Measurements from ENCODE around the gene AMMECR1L.
A peak's percentile ranks its signal among the peaks of the same experiment; 100 is the strongest.
"Not testable (repeated sequence)": the region's sequence is repeated elsewhere in the genome, so short reads cannot be mapped to it uniquely, and the experiment has no call there.

AMMECR1L gene

GRCh38 chr2:127901339-127902056 is 15.7 kb upstream of the AMMECR1L start:
- Mint-ChIP-seq H3K36me3 (ENCODE audit: insufficient read depth) (peaks cover 1% of the 10 kb centered on the region), H3K27me3 (peaks cover 27% of the 10 kb centered on the region), H3K9me3 (no peaks in the 10 kb centered on the region), H3K4me1 (peaks cover 3% of the 10 kb centered on the region), H3K27ac (ENCODE audit: low read depth) (no peak overlapping the region), H3K4me3 (no peak overlapping the region)
- no peak for DNase-seq (ENCODE audit: low spot score in 2 of 2)
- no peak for ATAC-seq (replicated peaks; ENCODE audit: extremely low read depth, poor library complexity, severe bottlenecking)

- ATAC-seq (replicated peaks; ENCODE audit: extremely low read depth, poor library complexity, severe bottlenecking): no peak
- no peak for DNase-seq (ENCODE audit: low spot score in 2 of 2)
- no peaks in the 10 kb centered on the region for H3K9me3 Mint-ChIP-seq
- no peak overlapping the region for H3K27ac Mint-ChIP-seq (ENCODE audit: low read depth)
- H3K4me3 Mint-ChIP-seq: no peak overlapping the region
- H3K36me3 Mint-ChIP-seq (ENCODE audit: insufficient read depth): no peaks in the 10 kb centered on the region
- H3K27me3 Mint-ChIP-seq: no peaks in the 10 kb centered on the region
- H3K4me1 Mint-ChIP-seq: no peaks in the 10 kb centered on the region
These were observed 11.9 kb upstream of the AMMECR1L start for GRCh38 chr2:127897531-127898211.

- Mint-ChIP-seq H3K27me3 (no peaks in the 10 kb centered on the region), H3K4me3 (no peak overlapping the region), H3K36me3 (ENCODE audit: insufficient read depth) (no peaks in the 10 kb centered on the region), H3K27ac (ENCODE audit: low read depth) (no peak overlapping the region), H3K4me1 (peaks cover 5% of the 10 kb centered on the region), H3K9me3 (no peaks in the 10 kb centered on the region)
- DNase-seq (ENCODE audit: low spot score in 2 of 2): no peak
- ATAC-seq (replicated peaks; ENCODE audit: extremely low read depth, poor library complexity, severe bottlenecking): no peak
These were observed 7.7 kb upstream of the AMMECR1L start for GRCh38 chr2:127893494-127893893.

GRCh38 chr2:127893033-127893432 is 7.3 kb upstream of the AMMECR1L start:
- no peak overlapping the region for H3K27ac Mint-ChIP-seq (ENCODE audit: low read depth)
- H3K4me1 Mint-ChIP-seq: peaks cover 5% of the 10 kb centered on the region
- DNase-seq (ENCODE audit: low spot score in 2 of 2) (no peak), ATAC-seq (replicated peaks; ENCODE audit: extremely low read depth, poor library complexity, severe bottlenecking) (no peak)
- no peaks in the 10 kb centered on the region for H3K9me3 Mint-ChIP-seq
- H3K27me3 Mint-ChIP-seq: no peaks in the 10 kb centered on the region
- no peaks in the 10 kb centered on the region for H3K36me3 Mint-ChIP-seq (ENCODE audit: insufficient read depth)
- H3K4me3 Mint-ChIP-seq: no peak overlapping the region

GRCh38 chr2:127891811-127892210 is 6.1 kb upstream of the AMMECR1L start:
- H3K27ac Mint-ChIP-seq (ENCODE audit: low read depth): no peak overlapping the region
- no peak for ATAC-seq (replicated peaks; ENCODE audit: extremely low read depth, poor library complexity, severe bottlenecking)
- no peaks in the 10 kb centered on the region for H3K9me3 Mint-ChIP-seq
- peaks cover 12% of the 10 kb centered on the region for H3K4me1 Mint-ChIP-seq
- no peak overlapping the region for H3K4me3 Mint-ChIP-seq
- no peak for DNase-seq (ENCODE audit: low spot score in 2 of 2)
- H3K27me3 Mint-ChIP-seq: no peaks in the 10 kb centered on the region
- no peaks in the 10 kb centered on the region for H3K36me3 Mint-ChIP-seq (ENCODE audit: insufficient read depth)

GRCh38 chr2:127890756-127891155 is 5.0 kb upstream of the AMMECR1L start:
- H3K9me3 Mint-ChIP-seq; H3K27ac Mint-ChIP-seq (ENCODE audit: low read depth): not testable (repeated sequence)

GRCh38 chr2:127888772-127889171 is 3.0 kb upstream of the AMMECR1L start:
- no peak for DNase-seq (ENCODE audit: low spot score in 2 of 2)
- Mint-ChIP-seq H3K27me3 (no peaks in the 10 kb centered on the region), H3K4me3 (no peak overlapping the region), H3K27ac (ENCODE audit: low read depth) (no peak overlapping the region), H3K4me1 (peaks cover 26% of the 10 kb centered on the region), H3K36me3 (ENCODE audit: insufficient read depth) (peaks cover 5% of the 10 kb centered on the region), H3K9me3 (no peaks in the 10 kb centered on the region)
- ATAC-seq (replicated peaks; ENCODE audit: extremely low read depth, poor library complexity, severe bottlenecking): no peak

More at GRCh38 chr2:127890756-127891155, 5.0 kb upstream of the AMMECR1L start:
- H3K4me1 Mint-ChIP-seq: peaks cover 12% of the 10 kb centered on the region
- not testable (repeated sequence) for H3K36me3 Mint-ChIP-seq (ENCODE audit: insufficient read depth); ATAC-seq (replicated peaks; ENCODE audit: extremely low read depth, poor library complexity, severe bottlenecking); H3K27me3 Mint-ChIP-seq; H3K4me3 Mint-ChIP-seq; DNase-seq (ENCODE audit: low spot score in 2 of 2)

- DNase-seq (ENCODE audit: low spot score in 2 of 2) (no peak), ATAC-seq (replicated peaks; ENCODE audit: extremely low read depth, poor library complexity, severe bottlenecking) (no peak)
- no peak overlapping the region for H3K27ac Mint-ChIP-seq (ENCODE audit: low read depth)
- H3K4me3 Mint-ChIP-seq: no peak overlapping the region
- H3K27me3 Mint-ChIP-seq: no peaks in the 10 kb centered on the region
- no peaks in the 10 kb centered on the region for H3K9me3 Mint-ChIP-seq
- H3K36me3 Mint-ChIP-seq (ENCODE audit: insufficient read depth): peaks cover 12% of the 10 kb centered on the region
- H3K4me1 Mint-ChIP-seq: peaks cover 32% of the 10 kb centered on the region
These were observed 2.0 kb upstream of the AMMECR1L start for GRCh38 chr2:127887776-127888130.

GRCh38 chr2:127887082-127887775 is 1.5 kb upstream of the AMMECR1L start:
- Mint-ChIP-seq H3K27me3 (no peaks in the 10 kb centered on the region), H3K27ac (ENCODE audit: low read depth) (no peak overlapping the region), H3K36me3 (ENCODE audit: insufficient read depth) (peaks cover 16% of the 10 kb centered on the region), H3K4me1 (peaks cover 32% of the 10 kb centered on the region), H3K9me3 (no peaks in the 10 kb centered on the region), H3K4me3 (peak overlapping the region; percentile 83)
- no peak for ATAC-seq (replicated peaks; ENCODE audit: extremely low read depth, poor library complexity, severe bottlenecking)
- no peak for DNase-seq (ENCODE audit: low spot score in 2 of 2)

GRCh38 chr2:127886593-127886935 is 808 bp upstream of the AMMECR1L start:
- not testable (repeated sequence) for H3K27me3 Mint-ChIP-seq, H3K9me3 Mint-ChIP-seq
- Mint-ChIP-seq H3K36me3 (ENCODE audit: insufficient read depth) (peaks cover 17% of the 10 kb centered on the region), H3K4me3 (peak overlapping the region; percentile 83), H3K4me1 (peaks cover 34% of the 10 kb centered on the region), H3K27ac (ENCODE audit: low read depth) (peak overlapping the region; percentile 74)
- peak; percentile 12 for ATAC-seq (replicated peaks; ENCODE audit: extremely low read depth, poor library complexity, severe bottlenecking)
- peak in 1 of 2 donors; percentile 16 for DNase-seq (ENCODE audit: low spot score in 2 of 2)

- peak in 1 of 2 donors; percentile 13 for DNase-seq (ENCODE audit: low spot score in 2 of 2)
- Mint-ChIP-seq H3K27ac (ENCODE audit: low read depth) (peak overlapping the region; percentile 94), H3K4me1 (peaks cover 44% of the 10 kb centered on the region), H3K36me3 (ENCODE audit: insufficient read depth) (peaks cover 19% of the 10 kb centered on the region), H3K4me3 (peak overlapping the region; percentile 89)
- peak; percentile 13 for ATAC-seq (replicated peaks; ENCODE audit: extremely low read depth, poor library complexity, severe bottlenecking)
- H3K9me3 Mint-ChIP-seq, H3K27me3 Mint-ChIP-seq: not testable (repeated sequence)
These were observed 655 bp downstream of the AMMECR1L start for GRCh38 chr2:127884861-127885740.

- peaks cover 23% of the 10 kb centered on the region for H3K36me3 Mint-ChIP-seq (ENCODE audit: insufficient read depth)
- H3K4me3 Mint-ChIP-seq: peak overlapping the region; percentile 89
- DNase-seq (ENCODE audit: low spot score in 2 of 2) (no peak), ATAC-seq (replicated peaks; ENCODE audit: extremely low read depth, poor library complexity, severe bottlenecking) (no peak)
- H3K27ac Mint-ChIP-seq (ENCODE audit: low read depth): peak overlapping the region; percentile 94
- H3K4me1 Mint-ChIP-seq: peaks cover 50% of the 10 kb centered on the region
- H3K9me3 Mint-ChIP-seq: no peaks in the 10 kb centered on the region
- H3K27me3 Mint-ChIP-seq: no peaks in the 10 kb centered on the region
These were observed 1.3 kb downstream of the AMMECR1L start for GRCh38 chr2:127884436-127884835.

Measured in central memory CD8-positive, alpha-beta T cell (primary cell).